ENCODE data around the gene UPF3A. TPM values are rescaled to one million over a fixed set of nuclear protein-coding genes. Genes with fewer than 3 reads are reported as not detected.

The UPF3A gene
- polyA plus RNA-seq, 2 of the 4 experiments (the other 2 are of a cell fraction) = 51.0 to 62.6 TPM

- DNase-seq (ENCODE audit: low read depth in 1 of 2, low spot score in 1 of 2) (no peak), FAIRE-seq (no peak), ATAC-seq (no peak; a peak in 1 of 6 replicates)
- no peak overlapping the region for H3K27ac ChIP-seq
- 0 out of 3 replicates have a peak, but pooled peaks cover 3% of the 10 kb centered on the region for H3K4me1 ChIP-seq
- H3K4me3 ChIP-seq = no peak overlapping the region
- ChIA-PET POLR2A (interaction anchor here (0.6 kb wide), 1 partner anchor 69 kb away, joined by 5 read pairs; no protein-coding TSS in a partner anchor), CTCF (interaction anchor here (0.6 to 1.6 kb wide), 4 partner anchors 12 to 101 kb away, joined by 3 to 8 read pairs (median 4); no protein-coding TSS in a partner anchor)
- 93% methylated on average over 2 of the region's 5 CpGs for WGBS (ENCODE audit: missing lambda C conversion rate)
- H3K9me3 ChIP-seq = no peaks in the 10 kb centered on the region
- TF ChIP-seq ZSCAN20 (CRISPR knock-in tag; IDR thresholded peaks at IDR 0.05) (no peak), ELK1 (IDR thresholded peaks at IDR 0.05; ENCODE audit: low read depth, low read length) (no peak), EHF (CRISPR knock-in tag; IDR thresholded peaks at IDR 0.05) (no peak), ZFP36 (IDR thresholded peaks at IDR 0.05; ENCODE audit: borderline replicate concordance, partially characterized antibody) (no peak), GATA3 (IDR thresholded peaks at IDR 0.05; ENCODE audit: borderline replicate concordance) (no peak), NFE2L2 (conservative IDR thresholded peaks at IDR 0.05; ENCODE audit: low read length) (no peak), BCL3 (IDR thresholded peaks at IDR 0.05) (no peak), CEBPB (IDR thresholded peaks at IDR 0.05) (no peak), CBX8 (IDR thresholded peaks at IDR 0.05) (no peak), SMC3 (IDR thresholded peaks at IDR 0.05) (no peak), CHD4 (IDR thresholded peaks at IDR 0.05; ENCODE audit: borderline replicate concordance) (no peak), CBX2 (IDR thresholded peaks at IDR 0.05; ENCODE audit: borderline replicate concordance, low read depth) (no peak), KDM5A (IDR thresholded peaks at IDR 0.05) (no peak), HOXA7 (CRISPR knock-in tag; IDR thresholded peaks at IDR 0.05) (no peak), MAX (IDR thresholded peaks at IDR 0.05) (no peak), HDAC2 (IDR thresholded peaks at IDR 0.05) (no peak)
- no peak overlapping the region for H3K4me2 ChIP-seq
Measured at GRCh38 chr13:114338959-114339358, 57.6 kb downstream of the UPF3A start.

DNA sequence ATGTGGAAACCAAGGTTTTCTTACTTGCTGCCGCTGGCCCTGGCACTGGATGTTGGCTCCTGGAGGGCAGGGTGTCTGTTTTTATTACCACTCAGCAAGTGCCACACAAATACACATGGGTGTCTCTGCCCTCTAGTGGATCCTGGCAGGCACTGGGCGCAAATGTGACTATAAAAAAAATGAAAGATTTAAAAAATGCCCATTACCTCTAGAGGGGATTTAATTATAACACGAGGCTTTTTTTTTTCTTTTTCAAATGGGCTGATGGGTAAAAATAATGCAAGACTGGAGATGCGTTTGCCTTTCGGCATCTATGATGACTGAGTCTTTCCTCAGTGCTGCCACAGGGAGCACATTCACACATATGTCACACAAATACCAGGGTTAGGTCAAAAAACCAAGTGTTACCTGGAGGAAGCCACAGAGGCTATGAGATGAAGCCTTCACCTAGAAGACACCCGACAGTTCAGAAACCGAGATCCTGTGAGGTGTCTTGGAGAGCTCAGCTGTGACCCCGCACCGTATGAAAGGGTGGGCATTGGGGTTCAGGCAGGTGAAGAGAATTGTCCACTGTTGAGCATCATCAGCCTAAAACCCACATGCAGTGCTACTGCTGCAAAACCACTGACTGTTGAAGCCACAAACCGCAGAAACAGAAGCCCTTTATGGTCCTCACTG is 58.6 kb downstream of the UPF3A start:
- ATAC-seq = peak; percentile 70 to 73; a peak in 5 of 6 replicates
- peak; percentile 32 to 59 for DNase-seq (ENCODE audit: low read depth in 1 of 2, low spot score in 1 of 2)
- Histone ChIP-seq H3K4me2 (peak overlapping the region; percentile 31; the same call in 1 of the 3 replicates), H3K9me3 (no peaks in the 10 kb centered on the region), H3K4me3 (no peak overlapping the region), H3K4me1 (0 out of 3 replicates have a peak, but pooled peaks cover 3% of the 10 kb centered on the region), H3K27ac (no peak overlapping the region)
- no peak for TF ChIP-seq ELK1 (IDR thresholded peaks at IDR 0.05; ENCODE audit: low read depth, low read length)
- no peak for TF ChIP-seq HOXB13 (CRISPR knock-in tag; IDR thresholded peaks at IDR 0.05; ENCODE audit: low read depth)
- no peak for TF ChIP-seq EP300 (IDR thresholded peaks at IDR 0.05)
- no peak for TF ChIP-seq ZFP36 (IDR thresholded peaks at IDR 0.05; ENCODE audit: borderline replicate concordance, partially characterized antibody)
- peak; percentile 3 for TF ChIP-seq MAFK (IDR thresholded peaks at IDR 0.05; ENCODE audit: partially characterized antibody)
- no peak for TF ChIP-seq RFX5 (IDR thresholded peaks at IDR 0.05)
- TF ChIP-seq, protein P1, sequence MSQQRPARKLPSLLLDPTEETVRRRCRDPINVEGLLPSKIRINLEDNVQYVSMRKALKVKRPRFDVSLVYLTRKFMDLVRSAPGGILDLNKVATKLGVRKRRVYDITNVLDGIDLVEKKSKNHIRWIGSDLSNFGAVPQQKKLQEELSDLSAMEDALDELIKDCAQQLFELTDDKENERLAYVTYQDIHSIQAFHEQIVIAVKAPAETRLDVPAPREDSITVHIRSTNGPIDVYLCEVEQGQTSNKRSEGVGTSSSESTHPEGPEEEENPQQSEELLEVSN (IDR thresholded peaks at IDR 0.05; ENCODE audit: borderline replicate concordance, low read depth) = no peak
- TF ChIP-seq POLR2A (IDR thresholded peaks at IDR 0.05; ENCODE audit: low read length) = no peak
- TF ChIP-seq GATA3 (IDR thresholded peaks at IDR 0.05; ENCODE audit: borderline replicate concordance) = no peak
- no peak for TF ChIP-seq FOXS1 (CRISPR knock-in tag; IDR thresholded peaks at IDR 0.05)
- TF ChIP-seq, protein P2, sequence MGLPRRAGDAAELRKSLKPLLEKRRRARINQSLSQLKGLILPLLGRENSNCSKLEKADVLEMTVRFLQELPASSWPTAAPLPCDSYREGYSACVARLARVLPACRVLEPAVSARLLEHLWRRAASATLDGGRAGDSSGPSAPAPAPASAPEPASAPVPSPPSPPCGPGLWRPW (IDR thresholded peaks at IDR 0.05) = no peak
- no peak for TF ChIP-seq BCL3 (IDR thresholded peaks at IDR 0.05)
- no peak for TF ChIP-seq ZNF302 (CRISPR knock-in tag; IDR thresholded peaks at IDR 0.05)
- peak; percentile 61 to 74 for TF ChIP-seq RAD21 (conservative IDR thresholded peaks at IDR 0.05 in 1 of 2, IDR thresholded peaks at IDR 0.05 in 1 of 2)
- no peak for TF ChIP-seq HEYL (CRISPR knock-in tag; IDR thresholded peaks at IDR 0.05)
- TF ChIP-seq CBX2 (IDR thresholded peaks at IDR 0.05; ENCODE audit: borderline replicate concordance, low read depth) = no peak
- no peak for TF ChIP-seq BHLHE40 (IDR thresholded peaks at IDR 0.05; ENCODE audit: low read depth, low read length)
- TF ChIP-seq ZSCAN20 (CRISPR knock-in tag; IDR thresholded peaks at IDR 0.05) = no peak
- peak; percentile 54 for TF ChIP-seq SMC3 (IDR thresholded peaks at IDR 0.05)
- TF ChIP-seq, protein P3, sequence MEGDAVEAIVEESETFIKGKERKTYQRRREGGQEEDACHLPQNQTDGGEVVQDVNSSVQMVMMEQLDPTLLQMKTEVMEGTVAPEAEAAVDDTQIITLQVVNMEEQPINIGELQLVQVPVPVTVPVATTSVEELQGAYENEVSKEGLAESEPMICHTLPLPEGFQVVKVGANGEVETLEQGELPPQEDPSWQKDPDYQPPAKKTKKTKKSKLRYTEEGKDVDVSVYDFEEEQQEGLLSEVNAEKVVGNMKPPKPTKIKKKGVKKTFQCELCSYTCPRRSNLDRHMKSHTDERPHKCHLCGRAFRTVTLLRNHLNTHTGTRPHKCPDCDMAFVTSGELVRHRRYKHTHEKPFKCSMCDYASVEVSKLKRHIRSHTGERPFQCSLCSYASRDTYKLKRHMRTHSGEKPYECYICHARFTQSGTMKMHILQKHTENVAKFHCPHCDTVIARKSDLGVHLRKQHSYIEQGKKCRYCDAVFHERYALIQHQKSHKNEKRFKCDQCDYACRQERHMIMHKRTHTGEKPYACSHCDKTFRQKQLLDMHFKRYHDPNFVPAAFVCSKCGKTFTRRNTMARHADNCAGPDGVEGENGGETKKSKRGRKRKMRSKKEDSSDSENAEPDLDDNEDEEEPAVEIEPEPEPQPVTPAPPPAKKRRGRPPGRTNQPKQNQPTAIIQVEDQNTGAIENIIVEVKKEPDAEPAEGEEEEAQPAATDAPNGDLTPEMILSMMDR (IDR thresholded peaks at IDR 0.05) = peak; percentile 64
- WGBS (ENCODE audit: missing lambda C conversion rate) = 22% methylated on average over 9 of the region's 10 CpGs
- CTCF ChIA-PET = interaction anchor here (0.6 to 2.0 kb wide), 10 partner anchors 9 to 102 kb away, joined by 3 to 8 read pairs (median 4); no protein-coding TSS in a partner anchor
- POLR2A ChIA-PET = no interaction called here
- no peak for FAIRE-seq

All from A549 (cell line).